Activated CD4-positive, alpha-beta T cell treated with anti-CD3 and anti-CD28 coated beads, Interleukin-2, amount 50 U/mL, for 16 hours (primary cell): Measurements from ENCODE around the gene MEOX1.

ENCODE experiments used
- DNase-seq: peaks from one replicate; pipeline ENCODE4 v3.0.0-alpha.2; 2020

The MEOX1 gene

GRCh38 chr17:43652124-43652480 is 9.6 kb downstream of the MEOX1 start:
- DNase-seq, result no peak

DNA sequence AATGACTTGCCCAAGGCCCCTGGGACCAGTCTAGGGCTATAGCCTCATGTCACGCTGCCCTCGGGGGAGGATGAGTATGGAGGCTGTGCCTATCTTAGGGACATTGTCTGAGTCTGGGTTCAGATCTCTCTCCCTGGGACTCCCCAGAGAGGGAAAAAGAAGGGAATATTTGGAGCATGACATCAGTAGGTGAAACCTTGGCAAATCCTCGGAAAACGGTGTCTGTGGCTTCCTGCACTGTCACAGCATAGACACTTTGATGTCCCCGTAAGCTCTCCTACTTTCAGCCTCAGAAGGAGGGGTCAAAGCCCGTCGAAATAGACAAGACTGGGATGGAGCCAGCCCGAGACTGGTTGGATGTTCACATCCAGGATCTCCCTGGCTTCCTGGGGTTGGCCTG is 11.3 kb downstream of the MEOX1 start:
- no peak for DNase-seq

GRCh38 chr17:43648916-43649315 is 12.8 kb downstream of the MEOX1 start:
- DNase-seq, result no peak

- DNase-seq, result no peak
These were observed 15.8 kb downstream of the MEOX1 start for GRCh38 chr17:43645765-43646481.

DNA sequence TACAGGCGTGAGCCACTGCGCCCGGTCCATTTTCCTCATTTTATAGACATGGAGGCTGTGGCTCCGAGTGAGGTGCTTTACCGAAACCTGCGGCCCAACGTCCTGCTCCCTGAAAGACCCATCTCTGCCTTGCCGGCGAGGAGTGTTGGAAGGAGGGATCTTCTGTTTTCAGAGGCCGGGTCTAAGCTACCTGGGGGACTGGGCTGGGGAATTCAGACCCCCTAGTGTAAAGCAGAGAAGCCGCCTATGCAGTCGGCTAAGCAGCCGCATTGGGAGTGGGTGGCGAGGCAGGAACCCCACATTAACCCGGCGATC is 16.3 kb downstream of the MEOX1 start:
- DNase-seq, result no peak

DNA sequence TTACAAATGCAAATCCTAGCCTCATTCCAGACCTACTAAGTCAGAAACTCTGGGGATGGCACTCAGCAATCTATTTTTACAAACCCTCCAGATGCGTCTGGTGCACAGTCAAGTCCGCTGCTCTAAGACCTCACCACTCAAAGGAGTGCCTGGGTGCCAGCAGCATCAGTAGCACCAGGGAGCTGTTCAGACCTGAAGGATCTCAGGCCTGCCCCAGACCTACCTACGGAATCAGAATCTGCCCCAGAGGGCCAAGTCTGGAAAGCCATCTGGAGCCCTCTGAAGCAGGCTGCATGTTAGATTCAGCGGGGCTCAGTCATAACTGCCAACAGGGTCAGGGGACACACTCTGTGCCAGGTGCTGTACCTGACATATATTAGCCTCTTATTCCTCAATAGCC is 17.6 kb downstream of the MEOX1 start:
- DNase-seq, result no peak

GRCh38 chr17:43641416-43641815 is 20.3 kb downstream of the MEOX1 start:
- no peak for DNase-seq

GRCh38 chr17:43640491-43641252 is 21.1 kb downstream of the MEOX1 start:
- no peak for DNase-seq

DNA sequence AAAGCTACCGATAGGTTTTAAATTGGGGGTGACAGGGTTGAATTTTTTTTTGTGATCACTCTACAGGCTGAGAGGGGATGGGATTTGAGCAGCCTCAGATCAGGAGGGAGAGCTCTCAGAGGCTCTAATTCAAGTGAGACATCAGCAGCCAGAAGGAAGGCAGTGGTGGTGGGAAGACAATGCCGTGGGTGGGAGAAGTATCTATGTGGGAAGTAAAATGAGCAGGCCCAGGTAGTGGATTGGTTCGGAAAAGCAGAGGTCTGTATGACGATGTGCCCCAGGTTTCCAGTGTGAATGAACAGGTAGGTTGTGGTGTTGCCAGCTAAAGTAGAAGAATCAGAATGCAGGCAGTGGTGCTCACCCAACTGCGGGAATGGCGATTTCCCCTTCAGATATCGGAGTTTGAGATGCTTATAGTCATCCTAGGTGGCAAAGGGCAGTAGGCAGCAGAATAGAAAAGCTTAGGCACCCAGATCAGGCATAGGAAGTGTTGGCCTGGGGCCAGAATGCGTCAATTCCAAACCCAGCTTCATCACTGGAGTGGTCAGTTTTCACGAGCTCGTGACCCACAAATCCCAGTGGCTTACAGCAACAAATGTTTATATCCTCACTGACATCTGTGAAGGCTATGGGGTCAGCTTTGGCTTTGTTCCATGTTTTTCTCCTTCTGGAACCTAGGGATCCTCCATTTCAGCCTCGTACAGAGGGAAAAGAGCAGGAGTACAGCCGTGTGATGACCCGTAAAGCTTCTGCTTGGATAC is 24.0 kb downstream of the MEOX1 start:
- DNase-seq, result no peak

DNA sequence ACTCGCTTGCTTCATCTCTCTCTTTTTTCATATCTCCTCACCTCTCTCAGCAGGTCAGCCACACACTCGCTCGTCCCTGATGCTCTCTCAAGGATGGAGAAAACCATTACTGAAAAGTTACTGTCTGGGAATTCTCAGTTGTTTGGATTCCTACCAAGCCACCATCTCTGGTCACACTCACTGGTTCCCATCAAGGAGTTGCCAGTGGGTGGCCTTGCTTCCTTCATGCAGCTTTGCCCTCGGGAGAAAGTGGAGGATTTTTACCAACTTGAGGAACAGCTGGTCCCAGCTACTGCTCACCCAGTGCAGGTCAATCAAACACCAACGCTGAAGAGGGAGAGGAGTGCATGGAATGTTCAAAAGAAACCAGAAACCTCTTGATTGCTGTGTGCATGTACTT is 25.3 kb downstream of the MEOX1 start:
- no peak for DNase-seq

- no peak for DNase-seq
These were observed 27.1 kb downstream of the MEOX1 start for GRCh38 chr17:43634591-43635125.

DNA sequence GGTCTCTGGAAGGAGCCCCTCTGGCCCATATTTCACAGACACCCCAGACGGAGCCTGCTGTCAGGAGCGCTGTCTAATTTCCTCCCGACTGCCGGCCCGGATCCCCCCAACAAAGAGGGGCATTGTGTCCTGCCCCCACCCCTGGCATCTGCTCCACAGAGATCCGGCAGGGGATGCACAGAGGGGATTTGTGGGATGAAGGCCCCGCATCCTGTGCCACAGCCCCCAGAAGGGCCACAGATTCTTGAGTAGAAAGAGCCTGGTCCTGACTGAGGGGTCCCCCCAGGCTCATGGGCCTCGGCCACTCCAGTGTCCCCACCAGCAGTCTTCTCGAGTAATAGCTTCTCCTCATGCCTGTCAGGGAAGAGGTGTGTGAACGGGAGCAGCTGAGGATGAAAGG is 29.5 kb downstream of the MEOX1 start:
- no peak for DNase-seq

- DNase-seq, result no peak
These were observed 30.3 kb downstream of the MEOX1 start for GRCh38 chr17:43631429-43631828.

- no peak for DNase-seq
These were observed 33.6 kb downstream of the MEOX1 start for GRCh38 chr17:43628089-43628650.

DNA sequence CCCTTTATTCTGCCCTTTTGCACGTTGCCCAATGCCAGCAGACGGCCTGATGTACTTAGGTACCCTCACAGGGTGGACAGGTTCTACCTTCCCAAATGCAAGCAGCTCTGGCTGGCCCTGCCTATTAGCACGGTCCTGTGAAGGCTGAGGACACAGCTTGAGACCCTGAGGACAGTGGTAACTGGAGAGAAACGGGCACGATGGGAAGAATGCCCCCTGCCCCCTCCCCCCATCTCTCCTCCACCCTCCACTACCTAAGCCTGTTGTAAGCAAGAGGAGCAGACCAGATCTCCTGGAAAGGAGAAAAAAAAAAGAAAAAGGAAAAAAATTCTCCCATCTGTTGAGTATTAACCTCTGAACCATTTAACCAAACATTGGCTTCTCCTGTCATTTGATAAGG is 34.1 kb downstream of the MEOX1 start:
- no peak for DNase-seq

DNA sequence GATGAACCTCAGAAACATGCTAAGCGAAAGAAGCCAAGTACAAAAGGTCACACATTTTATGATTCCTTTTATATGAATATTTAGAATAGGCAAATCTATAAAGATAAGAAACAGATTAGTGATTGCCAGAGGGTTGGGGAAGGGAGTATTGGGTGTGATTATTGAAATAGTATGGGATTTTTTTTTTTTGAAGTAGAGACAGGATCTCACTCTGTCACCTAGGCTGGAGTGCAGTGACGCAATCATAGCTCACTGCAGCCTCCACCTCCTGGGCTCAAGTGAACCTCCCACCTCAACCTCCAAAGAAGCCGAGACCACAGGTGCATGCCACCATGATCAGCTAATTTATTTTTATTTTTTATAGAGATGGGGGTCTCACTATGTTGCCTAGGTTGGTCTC is 35.7 kb downstream of the MEOX1 start:
- no peak for DNase-seq

- DNase-seq, result no peak
These were observed 36.1 kb downstream of the MEOX1 start for GRCh38 chr17:43625606-43626005.

DNA sequence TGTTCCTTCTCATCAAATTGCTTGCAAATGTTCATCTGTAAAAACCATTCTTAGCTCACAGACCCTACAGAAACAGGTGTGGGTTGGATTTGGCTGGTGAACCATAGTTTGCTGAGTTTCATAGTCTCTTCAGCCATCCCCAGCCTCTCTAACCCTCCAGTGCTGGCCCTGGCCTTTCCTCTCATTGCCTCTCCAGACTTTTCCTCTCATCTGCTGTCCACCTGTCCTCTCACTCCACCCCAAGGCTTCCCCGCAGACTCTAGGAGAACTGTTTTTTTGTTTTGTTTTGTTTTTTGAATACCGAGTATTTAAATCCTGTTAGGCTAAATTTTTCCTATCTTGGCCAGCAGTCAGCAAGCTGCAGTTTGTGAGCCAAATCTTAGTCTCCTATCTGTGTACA is 41.1 kb downstream of the MEOX1 start:
- no peak for DNase-seq

- no peak for DNase-seq
These were observed 41.6 kb downstream of the MEOX1 start for GRCh38 chr17:43620147-43620546.

DNA sequence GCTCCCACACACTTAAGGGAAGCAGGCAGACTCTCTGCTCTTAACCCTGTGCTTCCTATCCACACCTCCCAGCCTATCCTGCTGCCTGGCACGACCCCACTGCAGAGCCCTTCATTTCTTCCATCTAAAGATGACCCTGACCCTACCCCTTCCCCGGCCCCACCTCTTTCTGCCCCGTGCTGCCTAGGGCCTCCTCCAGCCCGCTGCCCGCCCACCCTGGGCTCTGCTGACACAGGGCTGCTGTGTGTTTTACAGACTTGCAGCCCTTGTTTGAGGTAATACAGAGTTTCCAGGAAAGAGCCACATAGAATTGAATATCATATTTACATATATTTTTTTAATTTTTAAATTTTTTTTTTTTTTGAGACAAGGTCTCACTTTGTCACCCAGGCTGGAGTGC is 42.0 kb downstream of the MEOX1 start:
- no peak for DNase-seq

DNA sequence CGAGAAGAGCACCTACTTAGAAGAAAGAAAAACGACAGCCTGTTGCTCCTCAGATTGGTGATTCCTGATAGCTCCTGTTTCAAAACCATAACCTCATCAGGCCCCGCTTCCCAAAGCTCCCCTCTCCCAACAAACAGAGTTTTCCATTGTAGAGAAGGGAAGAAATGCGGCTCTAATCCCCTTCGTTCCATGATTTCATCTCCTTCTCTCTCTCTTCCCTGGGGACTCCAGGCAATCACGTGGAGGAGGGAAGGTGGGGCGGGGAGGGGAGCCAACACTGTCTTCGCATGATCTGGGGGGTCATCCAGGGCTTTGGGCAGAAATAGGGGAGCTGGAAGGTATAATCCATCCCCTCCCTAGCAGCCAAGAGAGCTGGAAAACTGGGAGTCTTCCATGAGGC is 43.4 kb downstream of the MEOX1 start:
- no peak for DNase-seq

DNA sequence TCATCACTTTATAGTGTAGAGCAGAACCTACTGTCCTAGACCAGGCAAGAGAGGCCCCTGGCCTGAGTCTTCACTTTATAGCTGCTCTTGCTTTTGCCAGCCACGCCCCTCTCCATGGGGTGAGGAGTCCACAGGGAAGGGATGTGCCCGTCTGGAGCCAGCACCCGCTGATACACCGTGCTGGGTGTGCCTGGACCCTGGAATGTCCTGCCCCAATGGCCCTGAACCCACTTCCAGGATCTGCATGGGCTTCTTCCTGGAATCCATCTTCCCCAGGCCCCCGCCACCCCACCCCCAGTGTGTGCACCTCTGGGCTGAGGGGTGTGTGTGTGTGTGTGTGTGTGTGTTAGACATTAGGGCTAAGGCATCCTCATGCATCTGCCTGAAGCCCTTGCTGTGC is 44.9 kb downstream of the MEOX1 start:
- DNase-seq, result no peak

DNA sequence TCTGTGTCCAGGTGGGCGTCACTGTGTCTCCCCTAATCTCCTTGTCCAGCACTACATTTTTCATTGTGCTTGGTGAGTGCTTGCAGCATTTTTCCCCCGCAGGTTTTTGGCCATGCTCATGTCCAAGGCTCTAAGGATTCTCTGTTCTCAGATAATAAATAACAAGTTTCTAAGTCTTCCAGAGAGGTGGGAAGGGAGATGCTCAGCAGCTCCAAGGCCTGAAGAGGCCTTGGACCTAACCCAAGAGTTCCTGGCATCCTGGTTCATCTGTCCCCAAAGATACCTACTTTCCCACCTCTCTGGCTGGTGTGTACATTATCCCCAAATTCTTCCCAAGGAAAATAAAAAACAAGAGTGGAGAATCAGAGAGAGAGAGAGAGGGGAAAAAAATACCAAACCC is 45.3 kb downstream of the MEOX1 start:
- no peak for DNase-seq

GRCh38 chr17:43616029-43616351 is 45.7 kb downstream of the MEOX1 start:
- no peak for DNase-seq
